ENCODE data around the gene CAB39.

CAB39 gene

DNA sequence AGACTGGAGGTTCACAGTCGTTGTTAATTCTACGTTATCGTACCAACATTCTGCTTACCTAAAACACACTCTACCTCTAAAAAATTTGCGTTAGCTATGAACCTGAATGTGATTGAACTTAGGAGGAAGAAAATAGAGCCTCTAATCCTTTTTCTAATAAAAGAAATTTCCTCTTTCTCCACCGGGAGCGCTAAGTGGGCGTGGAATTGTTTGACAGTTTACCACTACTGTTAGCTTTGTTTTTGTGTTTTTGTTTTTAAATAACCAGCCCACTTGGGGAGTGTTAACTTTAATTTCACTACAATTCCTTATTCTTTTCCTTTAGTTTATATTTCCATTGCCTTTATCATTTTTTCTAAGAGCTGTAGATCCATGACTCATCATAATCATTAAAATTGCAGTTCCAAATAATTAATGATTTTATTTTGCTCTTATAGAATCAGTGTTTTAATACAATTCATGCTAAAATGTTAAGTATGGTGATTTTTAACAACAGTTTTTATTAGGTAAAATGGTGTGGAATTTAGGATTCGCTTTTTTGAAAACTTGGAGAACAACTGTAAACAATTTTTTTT lies 97.1 kb downstream of the CAB39 start:
- Histone ChIP-seq H3K9ac (no peak overlapping the region), H4K20me1 (ENCODE audit: insufficient read depth) (no peaks in the 10 kb centered on the region), H2AFZ (ENCODE audit: low read depth) (no peak overlapping the region), H3K4me1 (ENCODE audit: low read depth, poor library complexity, severe bottlenecking) (no peaks in the 10 kb centered on the region), H3K36me3 (ENCODE audit: insufficient read depth) (no peaks in the 10 kb centered on the region), H3K27ac (no peak overlapping the region), H3K27me3 (ENCODE audit: insufficient read depth, low read depth) (no peaks in the 10 kb centered on the region), H3K4me3 (IDR thresholded peaks at IDR 0.05; ENCODE audit: insufficient read depth, low read depth, low read length) (no peak overlapping the region), H3K79me2 (ENCODE audit: insufficient read depth, low read depth) (no peaks in the 10 kb centered on the region), H3K4me2 (no peak overlapping the region)
- TF ChIP-seq, protein P1, sequence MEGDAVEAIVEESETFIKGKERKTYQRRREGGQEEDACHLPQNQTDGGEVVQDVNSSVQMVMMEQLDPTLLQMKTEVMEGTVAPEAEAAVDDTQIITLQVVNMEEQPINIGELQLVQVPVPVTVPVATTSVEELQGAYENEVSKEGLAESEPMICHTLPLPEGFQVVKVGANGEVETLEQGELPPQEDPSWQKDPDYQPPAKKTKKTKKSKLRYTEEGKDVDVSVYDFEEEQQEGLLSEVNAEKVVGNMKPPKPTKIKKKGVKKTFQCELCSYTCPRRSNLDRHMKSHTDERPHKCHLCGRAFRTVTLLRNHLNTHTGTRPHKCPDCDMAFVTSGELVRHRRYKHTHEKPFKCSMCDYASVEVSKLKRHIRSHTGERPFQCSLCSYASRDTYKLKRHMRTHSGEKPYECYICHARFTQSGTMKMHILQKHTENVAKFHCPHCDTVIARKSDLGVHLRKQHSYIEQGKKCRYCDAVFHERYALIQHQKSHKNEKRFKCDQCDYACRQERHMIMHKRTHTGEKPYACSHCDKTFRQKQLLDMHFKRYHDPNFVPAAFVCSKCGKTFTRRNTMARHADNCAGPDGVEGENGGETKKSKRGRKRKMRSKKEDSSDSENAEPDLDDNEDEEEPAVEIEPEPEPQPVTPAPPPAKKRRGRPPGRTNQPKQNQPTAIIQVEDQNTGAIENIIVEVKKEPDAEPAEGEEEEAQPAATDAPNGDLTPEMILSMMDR (conservative IDR thresholded peaks at IDR 0.05; ENCODE audit: low read depth, low read length): peak; percentile 50

DNA sequence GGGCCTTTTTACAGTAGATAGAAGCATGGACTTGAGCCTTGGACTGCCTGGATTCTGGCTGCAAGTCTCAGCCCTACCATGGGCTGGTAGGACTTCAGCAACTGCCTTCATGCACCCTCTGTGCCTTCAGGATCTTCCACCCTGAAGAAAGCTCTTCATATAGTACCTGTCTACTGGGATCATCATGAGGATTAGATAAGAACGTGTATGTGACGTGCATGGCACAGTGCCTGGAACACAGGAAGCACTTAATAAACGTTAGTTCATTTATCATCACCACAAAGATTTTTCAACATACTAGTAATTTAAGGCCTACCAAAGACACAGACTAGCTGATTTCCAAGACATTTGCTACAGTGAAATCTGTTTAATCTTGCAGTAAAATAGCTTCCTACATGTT lies 98.9 kb downstream of the CAB39 start:
- no peaks in the 10 kb centered on the region for H3K27me3 ChIP-seq (ENCODE audit: insufficient read depth, low read depth)
- TF ChIP-seq, protein P1 (conservative IDR thresholded peaks at IDR 0.05; ENCODE audit: low read depth, low read length): no peak
- H3K4me1 ChIP-seq (ENCODE audit: low read depth, poor library complexity, severe bottlenecking): no peaks in the 10 kb centered on the region
- H3K36me3 ChIP-seq (ENCODE audit: insufficient read depth): no peaks in the 10 kb centered on the region
- H3K4me3 ChIP-seq (IDR thresholded peaks at IDR 0.05; ENCODE audit: insufficient read depth, low read depth, low read length): no peak overlapping the region
- H3K27ac ChIP-seq: no peak overlapping the region
- H2AFZ ChIP-seq (ENCODE audit: low read depth): no peak overlapping the region
- H4K20me1 ChIP-seq (ENCODE audit: insufficient read depth): no peaks in the 10 kb centered on the region
- H3K4me2 ChIP-seq: no peak overlapping the region
- no peak overlapping the region for H3K9ac ChIP-seq
- H3K79me2 ChIP-seq (ENCODE audit: insufficient read depth, low read depth): no peaks in the 10 kb centered on the region

DNA sequence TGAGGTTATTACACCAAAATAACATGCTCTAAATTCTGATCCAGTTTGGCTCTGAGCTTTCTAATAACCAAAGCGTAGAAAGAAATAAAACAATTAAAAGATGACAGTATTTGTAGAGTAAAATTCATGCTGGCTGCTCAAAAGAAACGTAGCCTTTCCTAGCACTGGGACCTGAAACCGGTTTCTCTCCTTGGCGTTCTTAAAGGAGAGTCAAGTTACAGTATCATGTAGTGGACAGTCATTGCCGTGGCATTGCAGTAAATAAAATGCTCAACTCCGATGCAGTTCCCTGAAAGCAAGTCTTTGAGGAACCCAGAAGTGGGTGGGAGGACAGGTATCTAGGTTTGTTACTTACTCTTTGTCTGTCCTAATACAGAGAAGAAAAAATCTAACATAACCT lies 99.4 kb downstream of the CAB39 start:
- Histone ChIP-seq H3K4me1 (ENCODE audit: low read depth, poor library complexity, severe bottlenecking) (no peaks in the 10 kb centered on the region), H4K20me1 (ENCODE audit: insufficient read depth) (no peaks in the 10 kb centered on the region), H3K4me2 (no peak overlapping the region), H3K79me2 (ENCODE audit: insufficient read depth, low read depth) (no peaks in the 10 kb centered on the region), H3K4me3 (IDR thresholded peaks at IDR 0.05; ENCODE audit: insufficient read depth, low read depth, low read length) (no peak overlapping the region), H3K36me3 (ENCODE audit: insufficient read depth) (no peaks in the 10 kb centered on the region), H2AFZ (ENCODE audit: low read depth) (no peak overlapping the region), H3K27me3 (ENCODE audit: insufficient read depth, low read depth) (no peaks in the 10 kb centered on the region), H3K9ac (no peak overlapping the region), H3K27ac (no peak overlapping the region)
- TF ChIP-seq, protein P1 (conservative IDR thresholded peaks at IDR 0.05; ENCODE audit: low read depth, low read length): no peak

DNA sequence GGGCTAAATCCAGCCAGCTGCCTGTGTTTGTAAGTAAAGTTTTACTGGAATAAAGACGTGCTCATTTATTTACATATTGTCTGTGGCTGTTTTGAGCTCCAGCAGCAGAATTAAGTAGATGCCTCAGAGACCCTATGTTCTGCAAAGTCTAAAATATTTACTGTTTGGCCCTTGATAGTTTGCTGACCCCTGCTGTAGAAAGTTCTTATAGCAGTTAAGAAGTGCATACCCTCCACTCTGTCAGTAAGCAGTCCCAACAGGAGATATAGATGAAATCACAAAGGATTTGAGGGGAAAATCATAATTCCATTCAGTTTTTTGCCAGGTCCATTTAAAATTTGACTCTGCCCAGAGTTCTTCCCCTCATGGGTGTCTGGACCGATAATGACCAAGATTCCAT lies 102.0 kb downstream of the CAB39 start:
- Histone ChIP-seq H3K4me3 (IDR thresholded peaks at IDR 0.05; ENCODE audit: insufficient read depth, low read depth, low read length) (no peak overlapping the region), H3K36me3 (ENCODE audit: insufficient read depth) (no peaks in the 10 kb centered on the region; the same call in 1 of the 2 replicates), H3K27me3 (ENCODE audit: insufficient read depth, low read depth) (no peaks in the 10 kb centered on the region), H3K9ac (no peak overlapping the region), H3K27ac (no peak overlapping the region), H3K4me1 (ENCODE audit: low read depth, poor library complexity, severe bottlenecking) (no peaks in the 10 kb centered on the region), H3K4me2 (no peak overlapping the region), H2AFZ (ENCODE audit: low read depth) (no peak overlapping the region), H3K79me2 (ENCODE audit: insufficient read depth, low read depth) (no peaks in the 10 kb centered on the region), H4K20me1 (ENCODE audit: insufficient read depth) (no peaks in the 10 kb centered on the region)
- TF ChIP-seq, protein P1 (conservative IDR thresholded peaks at IDR 0.05; ENCODE audit: low read depth, low read length): peak; percentile 64
